H1 (cell line): ENCODE measurements around the gene SLC22A23.

Source experiments
- ATF2 ChIP-seq: IDR thresholded peaks from 2 replicates; pipeline ENCODE4 v1.6.1; 2012; ENCODE audit warnings: low read length, inconsistent platforms
- CBX5 ChIP-seq: fragments of 300-800, 300-1000 bp; sonication (generic); IDR thresholded peaks from 2 replicates; pipeline ENCODE4 v1.7.1; 2016; ENCODE audit warnings: antibody characterized with exemption, low read length, low read depth
- HDAC2 ChIP-seq, 2 experiments: fragments of 300-600 bp in 1 of 2; sonication (generic) in 1 of 2; IDR thresholded peaks; 2 replicates each; pipeline ENCODE4 v1.6.1; 2011 to 2012; ENCODE audit warnings: low read depth in 2 of 2, low read length in 2 of 2, mild to moderate bottlenecking in 2 of 2, moderate library complexity in 2 of 2, borderline replicate concordance in 1 of 2, inconsistent platforms in 1 of 2
- NRF1 ChIP-seq: IDR thresholded peaks from 2 replicates; pipeline ENCODE4 v1.6.1; 2011; ENCODE audit warnings: mild to moderate bottlenecking, low read depth, low read length, improper control_type of control experiment
- POLR2AphosphoS5 ChIP-seq: IDR thresholded peaks from 2 replicates; pipeline ENCODE4 v1.6.1; 2011; ENCODE audit warnings: low read depth, low read length
- TF ChIP-seq, protein P1 (sequence below), 3 experiments: IDR thresholded peaks; 1 replicate in 2 of 3; 2 replicates in 1 of 3; pipeline versions ENCODE4 v1.5.1 to v1.6.1; 2011; ENCODE audit warnings: low read length in 3 of 3, mild to moderate bottlenecking in 3 of 3, inconsistent platforms in 2 of 3, low read depth in 1 of 3, moderate library complexity in 1 of 3; ENCODE audit not compliant: insufficient read depth in 1 of 3; ENCODE audit errors: control extremely low read depth in 1 of 3

GRCh38 chr6:3427687-3428085, 29.2 kb downstream of the SLC22A23 start:
- TF ChIP-seq CBX5: no peak
- TF ChIP-seq, protein P1, sequence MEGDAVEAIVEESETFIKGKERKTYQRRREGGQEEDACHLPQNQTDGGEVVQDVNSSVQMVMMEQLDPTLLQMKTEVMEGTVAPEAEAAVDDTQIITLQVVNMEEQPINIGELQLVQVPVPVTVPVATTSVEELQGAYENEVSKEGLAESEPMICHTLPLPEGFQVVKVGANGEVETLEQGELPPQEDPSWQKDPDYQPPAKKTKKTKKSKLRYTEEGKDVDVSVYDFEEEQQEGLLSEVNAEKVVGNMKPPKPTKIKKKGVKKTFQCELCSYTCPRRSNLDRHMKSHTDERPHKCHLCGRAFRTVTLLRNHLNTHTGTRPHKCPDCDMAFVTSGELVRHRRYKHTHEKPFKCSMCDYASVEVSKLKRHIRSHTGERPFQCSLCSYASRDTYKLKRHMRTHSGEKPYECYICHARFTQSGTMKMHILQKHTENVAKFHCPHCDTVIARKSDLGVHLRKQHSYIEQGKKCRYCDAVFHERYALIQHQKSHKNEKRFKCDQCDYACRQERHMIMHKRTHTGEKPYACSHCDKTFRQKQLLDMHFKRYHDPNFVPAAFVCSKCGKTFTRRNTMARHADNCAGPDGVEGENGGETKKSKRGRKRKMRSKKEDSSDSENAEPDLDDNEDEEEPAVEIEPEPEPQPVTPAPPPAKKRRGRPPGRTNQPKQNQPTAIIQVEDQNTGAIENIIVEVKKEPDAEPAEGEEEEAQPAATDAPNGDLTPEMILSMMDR (IDR thresholded peaks at IDR 0.05; ENCODE audit: control extremely low read depth in 1 of 3, insufficient read depth in 1 of 3, low read depth in 1 of 3, low read length in 3 of 3): no peak
- TF ChIP-seq NRF1: no peak
- no peak for TF ChIP-seq POLR2AphosphoS5
- TF ChIP-seq HDAC2 (IDR thresholded peaks at IDR 0.05; ENCODE audit: borderline replicate concordance in 1 of 2, low read depth in 2 of 2, low read length in 2 of 2): no peak
- TF ChIP-seq ATF2: no peak
